ENCODE measurements around the gene SLC48A1. TPM values are rescaled to one million over a fixed set of nuclear protein-coding genes. Genes with fewer than 3 reads are reported as not detected.
A peak's percentile ranks its signal among the peaks of the same experiment; 100 is the strongest.

SLC48A1 gene
- total and polyA plus RNA-seq, 4 donors: 16.8 to 31.3 (median 20.7) TPM

- H3K9ac ChIP-seq (ENCODE audit: insufficient read depth in 1 of 2, low read length in 2 of 2): no peak overlapping the region
- DNase-seq (no peak), ATAC-seq (ENCODE audit: insufficient read depth, low FRiP score) (no peak)
- no peaks in the 10 kb centered on the region for H3K9me3 ChIP-seq (ENCODE audit: control insufficient read depth in 4 of 4, insufficient read depth in 3 of 4, low read length in 3 of 4)
- peak overlapping the region in 1 of 2 donors; percentile 64 for H3K27ac ChIP-seq (ENCODE audit: low read depth in 1 of 2, low read length in 1 of 2)
- no peaks in the 10 kb centered on the region for H3K36me3 ChIP-seq (ENCODE audit: control insufficient read depth in 4 of 4, insufficient read depth in 4 of 4, low read length in 4 of 4)
- 81 to 82% methylated on average over 4 of the region's 4 CpGs for WGBS, 2 donors
- peaks cover 0 to 6% (median 0%) of the 10 kb centered on the region in 3 donors for H3K27me3 ChIP-seq (ENCODE audit: control insufficient read depth in 3 of 3, insufficient read depth in 3 of 3, low read length in 2 of 3)
- TF ChIP-seq CTCF (IDR thresholded peaks at IDR 0.05; ENCODE audit: control extremely low read depth, extremely low read depth): no peak
- no peak overlapping the region for H3K4me3 ChIP-seq
- H3K4me1 ChIP-seq (ENCODE audit: control insufficient read depth in 5 of 5, insufficient read depth in 5 of 5, low read length in 5 of 5): peaks cover 0 to 7% (median 0%) of the 10 kb centered on the region in 5 donors
These were observed 3.6 kb upstream of the SLC48A1 start for GRCh38 chr12:47769234-47770085.

DNA sequence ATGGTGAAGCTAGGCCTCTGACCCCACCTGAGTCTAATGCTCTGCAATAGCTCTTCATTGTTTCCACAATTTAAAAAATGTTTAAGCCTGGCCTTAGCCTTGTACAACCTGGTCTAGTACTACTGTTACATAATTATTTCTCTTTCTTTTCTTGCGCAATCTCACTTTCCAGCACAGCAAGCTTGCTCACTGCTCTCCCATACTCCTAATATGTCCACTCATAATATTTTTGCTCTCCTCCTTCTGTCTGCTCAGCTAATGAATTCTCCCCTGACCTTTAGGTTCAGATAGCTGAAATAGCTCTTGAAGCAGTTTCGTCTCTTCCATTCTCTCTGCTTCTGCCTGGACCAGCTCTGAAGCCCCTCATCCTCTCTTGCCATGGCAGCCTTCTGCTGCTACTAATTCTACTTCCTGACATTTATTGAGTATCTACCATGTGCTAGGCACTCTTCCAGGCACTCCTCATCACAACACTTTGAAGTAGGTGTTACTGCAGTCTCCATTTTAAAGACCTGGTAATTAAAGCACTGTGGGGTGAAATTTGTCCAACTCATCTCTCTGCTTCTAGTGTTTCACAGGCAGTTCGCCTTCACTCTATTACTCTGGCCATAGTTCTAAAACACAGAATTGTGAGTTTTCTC is 2.8 kb upstream of the SLC48A1 start:
- Histone ChIP-seq H3K9me3 (ENCODE audit: control insufficient read depth in 4 of 4, insufficient read depth in 3 of 4, low read length in 3 of 4) (no peaks in the 10 kb centered on the region), H3K4me1 (ENCODE audit: control insufficient read depth in 5 of 5, insufficient read depth in 5 of 5, low read length in 5 of 5) (peaks cover 0 to 14% (median 0%) of the 10 kb centered on the region in 5 donors), H3K27me3 (ENCODE audit: control insufficient read depth in 3 of 3, insufficient read depth in 3 of 3, low read length in 2 of 3) (peaks cover 0 to 6% (median 0%) of the 10 kb centered on the region in 3 donors), H3K9ac (ENCODE audit: insufficient read depth in 1 of 2, low read length in 2 of 2) (no peak overlapping the region), H3K27ac (ENCODE audit: low read depth in 1 of 2, low read length in 1 of 2) (peak overlapping the region in 1 of 2 donors; percentile 64), H3K4me3 (no peak overlapping the region), H3K36me3 (ENCODE audit: control insufficient read depth in 4 of 4, insufficient read depth in 4 of 4, low read length in 4 of 4) (no peaks in the 10 kb centered on the region)
- peak in 1 of 3 donors; percentile 58 for DNase-seq
- ATAC-seq (ENCODE audit: insufficient read depth, low FRiP score): no peak
- no peak for TF ChIP-seq CTCF (IDR thresholded peaks at IDR 0.05; ENCODE audit: control extremely low read depth, extremely low read depth)
- 67 to 74% methylated on average over 3 of the region's 3 CpGs for WGBS, 2 donors

GRCh38 chr12:47771304-47771703 is 1.7 kb upstream of the SLC48A1 start:
- WGBS, 2 donors: 93 to 94% methylated on average over 6 of the region's 6 CpGs
- Histone ChIP-seq H3K4me1 (ENCODE audit: control insufficient read depth in 5 of 5, insufficient read depth in 5 of 5, low read length in 5 of 5) (peaks cover 0 to 23% (median 0%) of the 10 kb centered on the region in 5 donors), H3K36me3 (ENCODE audit: control insufficient read depth in 4 of 4, insufficient read depth in 4 of 4, low read length in 4 of 4) (no peaks in the 10 kb centered on the region), H3K27ac (ENCODE audit: low read depth in 1 of 2, low read length in 1 of 2) (no peak overlapping the region), H3K27me3 (ENCODE audit: control insufficient read depth in 3 of 3, insufficient read depth in 3 of 3, low read length in 2 of 3) (peaks cover 0 to 6% (median 0%) of the 10 kb centered on the region in 3 donors), H3K4me3 (no peak overlapping the region), H3K9me3 (ENCODE audit: control insufficient read depth in 4 of 4, insufficient read depth in 3 of 4, low read length in 3 of 4) (no peaks in the 10 kb centered on the region), H3K9ac (ENCODE audit: insufficient read depth in 1 of 2, low read length in 2 of 2) (no peak overlapping the region)
- TF ChIP-seq CTCF (IDR thresholded peaks at IDR 0.05; ENCODE audit: control extremely low read depth, extremely low read depth): no peak
- DNase-seq: no peak
- no peak for ATAC-seq (ENCODE audit: insufficient read depth, low FRiP score)
